ENCODE measurements around the gene NKD2. TPM values are rescaled to one million over a fixed set of nuclear protein-coding genes. Genes with fewer than 3 reads are reported as not detected.
"Not testable (repeated sequence)": the region's sequence is repeated elsewhere in the genome, so short reads cannot be mapped to it uniquely, and the experiment has no call there.

The NKD2 gene
- polyA plus RNA-seq, 1 donor = 2.4 TPM

DNA sequence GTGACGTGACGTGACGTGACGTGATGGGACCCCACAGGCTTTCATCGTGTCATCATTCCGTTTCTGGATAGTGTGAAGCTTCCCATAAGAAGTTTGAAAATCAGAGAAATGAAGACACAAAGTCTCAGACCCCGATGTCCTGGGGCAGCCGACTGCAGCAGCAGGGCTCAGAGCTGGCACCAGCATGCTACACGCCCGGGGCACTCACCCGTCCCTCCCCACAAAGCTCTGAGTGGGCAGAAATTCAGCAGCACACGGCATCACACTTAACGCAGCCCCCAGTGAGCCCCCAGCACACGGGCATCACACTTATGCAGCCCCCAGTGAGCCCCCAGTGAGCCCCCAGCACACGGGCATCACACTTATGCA lies 61.1 kb downstream of the NKD2 start:
- DNase-seq (ENCODE audit: low read depth) = no peak

DNA sequence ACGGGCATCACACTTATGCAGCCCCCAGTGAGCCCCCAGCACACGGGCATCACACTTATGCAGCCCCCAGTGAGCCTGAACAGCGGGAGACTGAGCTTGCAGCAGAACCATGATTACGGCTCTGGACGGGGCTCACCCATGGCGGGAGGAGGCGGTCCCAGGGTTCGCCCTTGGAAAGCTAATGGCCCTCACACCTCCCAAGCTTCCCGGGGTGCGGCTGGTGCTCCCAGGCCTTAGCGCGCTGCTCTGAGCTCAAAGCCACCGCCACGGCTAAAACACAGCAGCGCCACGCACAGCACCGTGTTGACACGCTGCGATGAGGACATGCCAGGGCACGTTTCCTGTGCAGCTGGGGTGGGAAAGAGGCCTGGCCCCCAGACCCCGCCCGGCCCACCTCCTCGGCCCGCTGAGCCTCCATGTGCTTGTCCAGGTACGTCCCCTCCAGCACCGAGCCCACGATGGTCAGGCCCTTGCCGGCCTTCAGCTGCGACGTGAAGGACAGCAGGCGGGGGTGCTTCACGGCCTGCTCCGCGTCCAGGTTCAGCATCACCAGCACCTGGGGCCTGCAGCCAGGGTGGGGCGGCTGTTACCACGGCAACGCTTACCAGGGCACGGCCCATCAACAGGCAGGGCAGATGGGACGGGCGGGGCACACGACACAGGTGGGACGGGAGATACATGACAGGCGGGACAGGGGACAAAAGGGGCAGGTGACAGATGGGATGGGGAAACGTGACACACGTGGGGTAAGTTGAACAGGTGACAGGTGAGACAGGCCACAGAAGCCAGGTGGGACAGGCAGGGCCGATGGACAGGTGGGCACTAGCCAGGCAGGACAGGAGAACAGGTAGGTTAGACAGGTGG lies 64.9 kb downstream of the NKD2 start:
- no peak for DNase-seq (ENCODE audit: low read depth)

DNA sequence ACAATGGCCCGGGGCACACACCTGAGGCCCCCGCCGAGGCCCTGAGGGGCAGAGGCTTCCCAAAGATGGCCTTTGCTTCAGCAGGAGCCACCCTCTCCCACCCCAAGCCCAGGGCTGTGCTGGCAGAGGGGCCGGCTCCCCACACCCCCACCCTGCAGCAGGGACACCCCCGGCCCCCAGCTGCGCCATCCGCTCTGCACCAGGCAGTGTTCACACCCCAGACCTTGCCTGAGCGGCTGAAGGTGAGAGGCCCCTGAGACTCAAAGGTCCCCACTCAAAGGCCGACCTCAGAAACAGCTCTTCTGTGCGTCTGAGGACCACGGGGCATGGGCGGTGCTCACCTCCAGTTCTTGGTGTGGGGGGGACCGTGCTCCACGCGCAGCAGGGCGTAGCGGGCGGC lies 65.6 kb downstream of the NKD2 start:
- DNase-seq (ENCODE audit: low read depth) = no peak

DNA sequence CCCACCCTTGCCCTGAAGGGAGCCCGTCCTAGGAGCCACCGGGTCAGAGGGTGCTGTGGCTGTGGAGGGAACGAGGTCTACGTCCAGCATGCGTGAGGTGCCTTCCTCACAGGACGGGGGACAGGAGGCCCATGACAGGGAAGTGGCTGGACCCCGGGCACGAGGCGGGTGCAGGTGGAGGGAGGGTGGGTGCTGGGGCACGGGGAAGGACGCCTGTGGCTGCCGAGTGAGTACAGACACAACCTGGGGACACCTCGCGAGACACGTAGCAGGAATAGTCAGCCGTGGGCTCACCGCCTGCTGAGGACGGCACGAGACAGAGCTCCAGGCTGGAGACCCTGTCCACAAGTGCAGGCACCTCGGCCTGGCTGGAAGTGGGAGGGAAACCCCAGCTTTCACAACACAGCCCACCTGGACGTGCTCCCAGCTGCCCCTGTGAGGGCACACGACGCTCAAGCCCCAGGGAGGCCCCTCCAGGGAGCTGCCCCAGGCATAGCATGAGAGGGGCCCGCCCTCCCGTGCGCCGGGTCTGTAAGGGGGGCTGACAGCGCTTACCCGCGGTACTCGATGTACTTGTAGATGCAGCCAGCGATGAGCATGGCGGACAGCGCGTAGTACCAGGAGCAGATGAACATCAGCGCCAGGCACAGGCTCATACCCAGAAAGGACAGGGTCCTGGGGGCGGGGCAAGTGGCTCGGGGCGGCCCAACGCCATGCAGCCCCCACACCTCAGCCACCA lies 66.4 kb downstream of the NKD2 start:
- DNase-seq (ENCODE audit: low read depth) = no peak

DNA sequence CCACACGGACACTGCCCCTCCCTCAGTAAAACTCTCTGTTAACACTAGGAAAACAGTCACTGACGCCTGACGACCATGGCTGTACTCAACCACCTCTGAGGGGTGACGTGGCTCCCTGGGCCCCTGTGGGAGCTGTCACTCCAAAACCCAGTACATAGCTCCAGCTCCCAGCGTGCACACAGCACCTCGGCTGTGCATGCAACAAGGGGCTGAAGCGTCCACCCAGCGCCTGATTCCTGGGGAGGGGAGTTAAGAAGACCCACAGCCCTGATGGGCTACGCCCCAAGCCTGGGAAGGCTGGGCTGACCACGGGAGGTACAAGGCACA lies 66.9 kb downstream of the NKD2 start:
- no peak for DNase-seq (ENCODE audit: low read depth)

DNA sequence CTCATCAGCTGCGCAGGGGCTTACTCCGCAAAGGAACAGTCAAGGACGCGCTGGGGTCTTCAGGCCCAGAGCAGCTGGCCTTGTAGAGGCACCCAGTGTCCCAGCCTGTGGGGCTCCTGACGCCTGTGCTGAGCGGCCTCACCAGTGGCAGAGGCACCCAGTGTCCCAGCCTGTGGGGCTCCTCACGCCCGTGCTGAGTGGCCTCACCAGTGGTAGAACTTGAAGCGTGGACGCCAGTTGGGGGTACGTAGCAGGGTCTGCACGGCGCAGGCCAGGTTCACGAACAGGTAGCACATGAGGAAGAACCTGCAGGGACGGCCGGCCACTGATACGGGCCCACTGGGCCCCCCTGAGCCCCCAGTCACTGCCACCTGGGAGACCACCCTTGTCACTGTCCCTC lies 67.3 kb downstream of the NKD2 start:
- DNase-seq (ENCODE audit: low read depth) = no peak

DNA sequence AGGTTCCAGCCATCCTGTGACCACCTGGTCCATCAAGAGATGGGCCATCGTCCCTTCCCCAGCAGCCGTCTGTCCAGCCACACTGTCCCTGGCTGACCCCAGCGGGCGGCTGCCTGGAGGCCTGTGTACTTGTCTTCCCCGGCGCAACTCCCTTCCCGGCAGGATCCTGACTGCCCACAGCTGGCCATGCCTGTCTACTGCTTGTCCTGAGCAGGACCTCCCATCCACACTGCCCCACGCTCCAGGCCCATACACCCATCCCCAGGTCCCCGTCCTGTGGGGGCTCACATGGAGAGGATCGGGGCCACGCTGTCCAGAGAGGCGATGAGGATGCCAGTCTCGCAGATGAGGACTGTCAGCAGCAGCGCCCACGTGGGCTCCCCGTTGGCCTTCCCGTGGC lies 67.8 kb downstream of the NKD2 start:
- DNase-seq (ENCODE audit: low read depth) = no peak

DNA sequence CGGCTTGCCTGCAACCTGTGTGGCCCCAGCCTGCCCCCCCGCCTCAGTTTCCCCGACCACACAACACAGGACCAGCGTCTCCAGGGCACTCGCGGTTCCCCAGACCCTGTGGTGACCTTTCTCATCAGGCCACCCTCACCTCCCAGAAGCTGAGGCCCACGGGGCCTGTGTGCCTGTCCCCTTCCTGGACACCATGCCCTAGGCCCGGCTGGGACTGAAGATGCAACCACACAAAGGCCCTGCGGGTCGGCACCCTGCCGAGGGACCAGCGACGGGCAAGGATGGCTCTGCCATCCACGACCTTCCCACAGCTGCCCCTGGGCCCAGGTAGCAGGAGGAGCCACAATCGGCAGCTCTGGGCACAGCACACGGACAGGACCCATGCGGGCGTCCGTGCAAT lies 68.4 kb downstream of the NKD2 start:
- no peak for DNase-seq (ENCODE audit: low read depth)

DNA sequence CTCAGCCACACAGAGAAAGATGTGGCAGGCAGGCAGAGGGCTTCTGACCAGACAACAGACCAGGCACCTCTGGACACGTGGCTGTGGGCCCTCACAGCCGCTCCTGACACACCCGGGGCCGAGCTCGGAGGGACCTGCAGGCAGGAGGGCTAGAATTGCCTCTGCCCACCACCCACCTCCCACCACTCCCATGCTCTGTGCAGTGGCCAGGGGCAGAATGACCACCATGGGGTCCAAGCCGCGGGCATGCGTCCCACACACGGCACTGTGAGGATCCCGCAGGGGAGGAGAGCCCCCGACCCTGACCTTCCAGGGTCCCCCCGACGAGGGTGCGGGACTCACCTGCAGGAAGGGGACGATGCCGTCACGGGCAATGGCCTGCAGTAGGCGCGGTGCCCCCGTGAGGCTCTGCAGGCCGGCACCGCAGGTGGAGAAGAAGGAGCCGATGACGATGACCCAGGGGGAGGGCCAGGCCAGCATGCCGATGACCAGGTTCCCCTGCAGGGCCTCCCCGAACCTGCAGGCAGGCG lies 69.0 kb downstream of the NKD2 start:
- no peak for DNase-seq (ENCODE audit: low read depth)

DNA sequence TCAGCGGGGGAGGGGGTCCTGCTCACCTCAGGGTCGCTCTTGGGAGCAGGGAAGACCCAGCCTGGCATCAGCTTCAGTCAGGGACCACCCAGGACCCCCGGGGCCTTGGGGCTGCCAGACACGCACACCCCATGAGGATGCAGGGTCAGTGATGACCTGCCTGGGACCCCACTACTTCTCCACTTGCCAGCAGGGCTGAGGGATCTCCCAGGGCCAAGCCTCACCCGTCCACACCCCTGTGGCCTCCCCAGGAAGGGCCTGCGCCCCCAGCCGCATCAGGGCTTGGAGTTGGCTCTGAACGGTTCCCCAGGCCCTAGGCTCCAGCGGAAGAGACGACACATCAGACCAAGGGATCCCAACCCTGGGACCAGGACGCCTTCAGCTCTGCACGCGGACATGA lies 69.6 kb downstream of the NKD2 start:
- no peak for DNase-seq (ENCODE audit: low read depth)

DNA sequence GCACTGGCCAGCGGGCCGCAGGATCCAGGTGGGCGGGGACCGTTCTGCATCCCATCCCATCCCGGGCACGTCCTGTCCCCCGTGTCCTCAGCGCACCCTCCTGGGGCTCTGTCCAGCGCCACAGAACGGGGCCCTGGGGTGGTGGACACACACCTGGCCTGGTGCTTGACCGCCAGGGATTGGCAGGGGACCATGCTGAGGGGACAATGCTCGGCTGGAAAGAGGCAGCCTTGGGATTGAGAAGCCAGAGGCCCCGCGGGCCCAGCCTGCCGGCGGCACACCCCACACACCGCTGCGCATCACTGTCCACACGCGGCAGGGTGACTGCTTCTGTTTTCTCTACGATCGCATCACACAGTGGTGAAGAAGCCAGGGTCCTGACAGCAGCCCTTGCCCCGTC lies 70.2 kb downstream of the NKD2 start:
- no peak for DNase-seq (ENCODE audit: low read depth)

DNA sequence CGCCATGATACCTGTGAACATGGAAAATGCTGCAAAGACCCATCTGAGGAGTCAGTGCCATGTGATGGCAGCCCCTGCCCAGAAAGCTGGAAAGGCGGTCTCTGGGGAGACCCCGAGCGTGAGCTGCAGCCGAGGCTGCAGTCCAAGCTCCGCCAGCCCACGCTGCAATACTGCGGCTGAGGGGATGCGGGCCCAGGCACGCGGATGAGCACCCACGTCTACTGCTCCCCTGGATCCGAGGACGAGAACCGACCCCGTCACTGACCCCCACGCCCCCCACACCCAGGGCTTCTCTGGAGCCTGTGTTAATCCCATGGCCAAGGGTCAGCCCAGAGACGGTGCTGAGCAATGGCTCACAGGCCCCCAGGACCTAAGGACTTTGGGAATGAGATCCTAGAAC lies 70.9 kb downstream of the NKD2 start:
- no peak for DNase-seq (ENCODE audit: low read depth)

DNA sequence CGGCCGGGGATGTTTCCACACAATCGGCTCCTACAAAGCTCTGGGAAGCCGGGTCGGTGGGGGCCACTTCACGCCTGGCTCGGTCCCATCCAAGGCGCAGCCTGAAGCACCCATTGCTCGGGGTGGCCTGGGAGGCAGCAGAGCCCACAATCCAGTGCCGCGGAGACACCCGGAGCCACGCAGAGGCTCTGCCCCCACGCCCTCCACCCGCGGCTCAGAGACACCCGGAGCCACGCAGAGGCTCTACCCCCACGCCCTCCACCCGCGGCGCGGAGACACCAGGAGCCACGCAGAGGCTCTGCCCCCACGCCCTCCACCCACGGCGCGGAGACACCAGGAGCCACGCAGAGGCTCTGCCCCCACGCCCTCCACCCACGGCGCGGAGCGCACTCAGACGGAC lies 71.4 kb downstream of the NKD2 start:
- DNase-seq (ENCODE audit: low read depth) = no peak

DNA sequence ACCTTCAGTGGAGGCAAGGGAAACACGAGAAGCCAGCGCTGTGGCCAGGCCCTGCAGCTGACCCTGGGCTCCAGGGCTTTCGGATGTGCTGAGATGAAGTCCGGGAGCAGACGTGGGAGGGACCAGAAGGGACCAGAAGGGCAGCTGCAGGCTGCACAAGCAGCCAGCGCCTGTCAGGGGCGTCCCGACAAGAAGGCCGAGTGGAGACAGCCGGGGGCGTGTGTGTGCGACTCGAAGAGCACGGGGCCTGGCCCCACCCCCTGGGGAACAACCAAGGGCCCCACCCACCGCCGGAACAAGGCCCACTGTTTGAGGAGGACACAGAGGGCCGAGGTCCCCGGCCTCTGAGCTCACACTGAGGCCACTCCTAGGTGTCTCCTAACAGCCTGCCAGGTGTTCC lies 71.8 kb downstream of the NKD2 start:
- no peak for DNase-seq (ENCODE audit: low read depth)

DNA sequence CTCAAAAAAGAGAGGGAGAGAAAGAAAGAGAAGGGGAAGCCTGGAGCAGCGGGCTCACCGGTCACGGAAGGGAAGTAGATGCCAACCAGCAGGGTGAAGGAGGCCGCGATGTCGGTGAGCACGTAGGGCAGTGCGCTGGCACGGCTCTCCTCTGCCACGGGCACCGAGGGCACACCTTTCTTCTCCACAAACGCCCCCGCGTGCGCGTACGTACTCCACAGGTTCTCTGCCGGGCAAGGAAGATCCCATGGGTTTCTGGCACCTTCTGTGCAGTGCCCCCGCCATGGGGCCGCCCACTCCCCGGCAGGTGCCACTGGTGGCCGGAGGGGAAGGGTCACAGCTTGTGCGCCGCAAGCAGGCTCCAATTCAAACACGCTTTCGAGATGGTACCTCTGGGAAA lies 72.9 kb downstream of the NKD2 start:
- DNase-seq (ENCODE audit: low read depth) = no peak

DNA sequence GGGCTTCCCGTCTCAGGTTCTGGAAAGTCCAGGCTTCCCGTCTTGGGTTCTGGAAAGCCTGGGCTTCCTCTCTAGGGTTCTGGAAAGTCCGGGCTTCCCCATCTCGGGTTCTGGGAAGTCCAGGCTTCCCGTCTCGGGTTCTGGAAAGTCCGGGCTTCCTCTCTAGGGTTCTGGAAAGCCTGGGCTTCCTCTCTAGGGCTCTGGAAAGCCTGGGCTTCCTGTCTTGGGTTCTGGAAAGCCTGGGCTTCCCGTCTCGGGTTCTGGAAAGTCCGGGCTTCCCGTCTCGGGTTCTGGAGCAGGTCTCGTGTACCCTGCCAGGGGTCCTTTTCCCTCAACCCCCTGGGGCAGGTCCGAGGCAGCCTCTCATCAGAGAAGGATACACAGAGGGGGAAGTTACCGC lies 74.4 kb downstream of the NKD2 start:
- not testable (repeated sequence) for DNase-seq (ENCODE audit: low read depth)

DNA sequence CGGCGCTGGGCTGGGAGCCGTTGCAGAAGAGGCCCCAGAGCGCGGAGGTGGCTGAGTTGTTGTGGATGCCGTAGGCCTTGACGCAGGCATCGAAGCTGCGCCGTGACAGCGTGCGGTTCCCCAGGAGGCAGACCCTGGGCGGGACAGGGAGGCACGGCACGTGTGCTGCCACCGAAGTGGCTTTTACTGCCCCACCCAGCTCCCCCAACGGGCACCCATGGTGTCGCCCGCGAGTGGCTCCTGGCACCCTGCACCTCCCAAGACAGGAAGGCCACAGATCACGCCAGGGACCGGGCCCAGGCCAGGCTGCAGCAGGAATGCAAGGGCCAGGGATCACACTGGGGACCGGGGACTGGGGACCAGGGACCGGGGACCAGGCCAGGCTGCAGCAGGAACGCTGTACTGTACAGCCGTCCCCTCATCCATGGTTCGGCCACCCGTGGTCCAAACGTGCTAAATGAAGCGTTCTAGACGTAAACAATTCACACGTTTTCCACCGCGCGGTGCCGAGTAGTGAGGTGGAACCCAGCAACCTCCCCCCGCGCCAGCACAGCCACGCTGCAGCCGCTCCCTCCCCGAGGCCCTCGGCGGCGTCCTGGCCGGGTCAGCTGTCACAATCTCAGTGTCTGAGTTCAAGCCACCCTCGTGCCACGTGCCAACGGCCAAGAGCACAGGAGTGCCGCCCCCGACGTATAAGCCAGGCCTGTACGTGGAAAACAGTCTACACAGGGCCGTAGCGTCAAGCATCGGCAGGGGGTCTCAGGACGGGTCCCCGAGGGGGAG lies 75.4 kb downstream of the NKD2 start:
- DNase-seq (ENCODE audit: low read depth) = no peak

DNA sequence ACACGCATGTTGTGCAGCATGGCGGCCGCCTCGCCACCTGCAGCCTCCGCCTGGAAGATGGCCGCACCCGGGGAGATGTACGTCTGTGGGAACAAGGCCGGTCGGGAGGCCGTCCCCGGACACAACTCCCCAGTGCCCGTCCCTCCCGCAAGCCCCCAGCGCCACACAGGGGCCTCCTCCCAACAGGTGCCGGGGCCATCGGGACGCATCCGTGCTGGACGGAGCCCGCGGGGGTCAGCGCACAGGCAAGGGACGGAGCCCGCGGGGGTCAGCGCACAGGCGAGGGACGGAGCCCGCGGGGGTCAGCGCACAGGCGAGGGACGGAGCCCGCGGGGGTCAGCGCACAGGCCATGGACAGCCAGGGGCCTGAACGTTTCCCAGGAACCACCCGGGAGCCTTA lies 76.8 kb downstream of the NKD2 start:
- DNase-seq (ENCODE audit: low read depth) = no peak

DNA sequence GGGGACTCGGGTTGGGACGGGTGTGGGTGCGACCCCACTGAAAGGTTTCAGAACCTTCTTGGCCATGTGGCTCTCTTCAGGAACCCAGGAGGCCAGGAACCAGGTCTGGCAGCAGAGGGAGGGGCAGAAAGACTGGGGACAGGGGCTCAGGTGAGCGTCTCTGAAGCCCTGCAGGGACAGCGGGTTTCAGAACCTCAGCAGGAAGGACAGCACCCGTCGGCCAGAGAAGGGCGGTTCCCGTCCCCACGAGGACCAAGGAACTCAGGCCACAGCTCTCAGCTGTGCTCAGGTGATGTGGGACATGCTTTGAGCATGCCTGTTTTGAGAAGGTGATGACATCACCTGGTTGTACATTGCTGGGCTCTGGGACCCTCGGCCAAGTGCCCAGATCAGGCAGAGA lies 77.5 kb downstream of the NKD2 start:
- DNase-seq (ENCODE audit: low read depth) = no peak

DNA sequence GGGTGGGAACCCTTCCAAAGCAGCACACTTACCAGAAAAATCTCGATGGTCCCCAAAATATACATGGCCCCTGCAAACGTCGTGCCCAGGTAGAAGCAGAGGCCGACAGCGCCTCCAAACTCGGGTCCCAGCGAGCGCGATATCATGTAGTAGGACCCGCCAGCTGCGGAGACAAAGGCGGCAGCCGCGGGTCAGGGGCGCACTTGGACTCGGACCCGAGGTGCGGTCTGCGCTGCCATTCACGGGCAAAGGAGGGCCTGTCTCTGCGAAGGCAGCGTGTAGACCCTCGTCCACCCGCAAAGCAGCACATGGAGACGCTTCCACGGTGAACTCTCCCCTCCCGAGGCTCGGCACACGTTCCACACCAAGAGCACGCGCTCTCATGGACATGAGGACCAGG lies 78.3 kb downstream of the NKD2 start:
- DNase-seq (ENCODE audit: low read depth) = no peak

DNA sequence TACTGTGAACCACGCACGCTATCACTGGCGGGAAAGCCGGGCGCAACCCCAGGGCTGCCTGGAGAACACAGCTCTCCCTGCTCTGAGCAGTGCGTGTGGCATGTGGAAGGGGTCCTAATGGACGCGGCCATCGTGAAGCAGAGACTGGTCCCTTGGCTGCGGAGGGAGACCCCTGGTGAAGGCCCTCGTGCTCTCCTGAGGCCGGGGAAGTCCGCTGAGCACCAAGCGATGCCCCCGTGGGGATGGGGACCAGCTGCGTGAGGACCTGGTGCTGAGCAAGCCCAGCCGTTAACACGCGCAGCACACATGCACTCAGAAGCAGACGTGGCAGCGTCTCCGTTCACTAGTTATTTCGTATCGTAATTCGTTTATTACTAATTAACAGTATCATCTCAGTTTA lies 78.8 kb downstream of the NKD2 start:
- no peak for DNase-seq (ENCODE audit: low read depth)

DNA sequence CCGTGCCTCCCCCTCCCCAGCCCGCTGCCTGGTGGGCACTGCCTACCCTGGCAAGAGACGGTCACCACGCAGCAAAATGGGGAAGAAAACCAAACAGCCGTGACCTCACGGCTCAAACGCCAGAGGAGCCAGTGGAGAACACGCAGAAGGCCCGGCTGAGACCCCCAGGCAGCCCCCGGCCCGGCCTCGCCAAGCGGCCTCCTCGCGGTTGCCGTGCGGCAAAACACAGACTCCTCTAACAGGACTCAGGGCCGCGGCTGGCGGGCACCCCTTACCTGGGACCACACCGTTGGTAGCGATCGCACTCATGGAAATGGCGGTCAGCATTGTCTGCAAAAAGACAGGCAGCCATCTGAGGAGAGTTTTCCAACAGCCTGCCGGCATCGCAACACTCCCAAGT lies 79.4 kb downstream of the NKD2 start:
- no peak for DNase-seq (ENCODE audit: low read depth)
